Fibroblast of lung (primary cell): ENCODE results near the gene UST.

ENCODE experiments used
- CTCF ChIP-seq, 2 donors: IDR thresholded peaks in 1 of 2; conservative IDR thresholded peaks in 1 of 2; 1 replicate in 1 of 2; 2 replicates in 1 of 2; pipeline ENCODE4 v1.5.1; 2011 to 2012; ENCODE audit warnings: low read length in 2 of 2, control low read depth in 1 of 2, inconsistent platforms in 1 of 2, low read depth in 1 of 2, mild to moderate bottlenecking in 1 of 2
- EZH2 ChIP-seq: IDR thresholded peaks from 2 replicates; pipeline ENCODE4 v1.5.1; 2012; ENCODE audit warnings: low read length, control low read depth, mild to moderate bottlenecking; ENCODE audit errors: missing control alignments

- TF ChIP-seq CTCF (conservative IDR thresholded peaks at IDR 0.05 in 1 of 2, IDR thresholded peaks at IDR 0.05 in 1 of 2; ENCODE audit: low read depth in 1 of 2, low read length in 2 of 2) (no peak), EZH2 (no peak)
Observed at GRCh38 chr6:148969603-148970061, 222.8 kb downstream of the UST start.
